ENCODE data around the gene MAN1A1.

The MAN1A1 gene

DNA sequence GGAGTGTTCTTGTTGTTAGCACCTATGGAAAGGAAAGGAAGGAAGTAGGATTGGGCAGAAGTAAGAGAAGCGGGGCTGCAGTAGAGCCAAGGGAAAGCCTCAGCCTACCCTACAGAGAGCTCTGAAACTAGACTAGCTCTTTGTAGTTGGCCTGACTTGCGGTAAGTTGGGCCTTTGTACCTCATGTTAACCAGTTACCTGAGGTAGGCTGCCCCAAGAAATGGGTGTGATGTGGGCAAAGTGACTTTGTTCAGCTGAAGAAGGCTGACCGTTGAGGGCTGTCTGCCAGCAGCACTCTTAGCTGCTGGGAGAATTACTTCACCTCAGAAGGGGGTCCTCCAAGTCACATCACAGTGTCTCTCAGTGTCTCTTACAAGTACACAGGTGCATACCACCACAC lies 216.2 kb downstream of the MAN1A1 start:
- DNase-seq = no peak

DNA sequence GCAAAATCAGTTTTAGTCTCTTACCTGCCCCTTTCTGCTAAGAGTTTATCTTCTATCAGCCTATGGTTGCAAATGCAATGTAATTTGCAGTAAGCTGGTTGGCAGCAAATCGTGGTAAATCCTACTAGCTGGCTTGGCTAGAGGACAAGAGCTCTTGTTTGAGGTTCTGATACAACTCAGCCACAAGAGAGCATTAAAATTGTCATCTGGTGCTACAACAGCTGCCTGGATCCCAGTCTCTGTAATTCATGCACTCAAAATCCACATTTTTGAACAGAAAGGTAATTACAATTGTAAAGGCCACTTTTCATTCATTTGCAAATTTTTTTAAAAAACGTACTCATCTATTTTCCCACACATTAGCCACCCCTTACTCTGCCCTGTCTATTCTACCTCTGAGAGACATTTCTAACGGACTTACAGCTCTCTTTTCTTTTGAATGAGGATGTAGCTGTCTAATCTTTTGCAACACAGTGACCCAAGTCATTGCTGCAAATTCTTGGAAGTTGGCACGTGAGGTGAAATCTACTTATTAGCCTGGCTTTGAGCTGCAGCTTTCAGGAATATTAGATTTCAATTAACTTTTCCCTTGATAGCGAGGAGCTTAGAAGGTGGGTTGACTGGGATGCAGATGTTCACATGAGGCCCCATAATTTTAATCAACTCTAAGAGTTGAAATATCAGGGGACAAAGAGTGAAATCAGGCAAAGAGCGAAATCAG lies 217.1 kb downstream of the MAN1A1 start:
- no peak for DNase-seq

DNA sequence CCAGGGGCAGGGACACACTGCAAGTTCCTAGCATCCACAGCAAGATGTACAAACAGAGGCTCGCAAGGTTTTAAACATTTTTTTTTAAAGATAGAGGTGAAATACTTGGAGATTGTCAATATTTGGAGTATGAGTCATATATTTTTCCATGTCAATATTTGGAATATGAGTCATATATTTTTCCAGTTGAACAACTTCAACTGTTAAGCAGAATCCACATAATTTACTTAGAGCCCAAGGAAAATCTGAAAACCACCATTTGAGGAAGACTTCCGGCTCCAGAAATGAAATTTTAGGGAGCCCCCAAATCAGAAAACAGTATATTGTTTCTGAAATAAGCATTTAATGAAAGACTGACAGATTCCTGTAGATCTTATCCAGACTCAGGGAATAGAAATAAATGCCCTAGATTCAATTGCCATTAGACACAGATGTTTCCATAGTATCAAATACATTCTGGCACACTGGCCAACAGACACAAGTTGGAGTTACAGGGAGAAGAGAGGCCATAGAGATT lies 219.5 kb downstream of the MAN1A1 start:
- DNase-seq = no peak

DNA sequence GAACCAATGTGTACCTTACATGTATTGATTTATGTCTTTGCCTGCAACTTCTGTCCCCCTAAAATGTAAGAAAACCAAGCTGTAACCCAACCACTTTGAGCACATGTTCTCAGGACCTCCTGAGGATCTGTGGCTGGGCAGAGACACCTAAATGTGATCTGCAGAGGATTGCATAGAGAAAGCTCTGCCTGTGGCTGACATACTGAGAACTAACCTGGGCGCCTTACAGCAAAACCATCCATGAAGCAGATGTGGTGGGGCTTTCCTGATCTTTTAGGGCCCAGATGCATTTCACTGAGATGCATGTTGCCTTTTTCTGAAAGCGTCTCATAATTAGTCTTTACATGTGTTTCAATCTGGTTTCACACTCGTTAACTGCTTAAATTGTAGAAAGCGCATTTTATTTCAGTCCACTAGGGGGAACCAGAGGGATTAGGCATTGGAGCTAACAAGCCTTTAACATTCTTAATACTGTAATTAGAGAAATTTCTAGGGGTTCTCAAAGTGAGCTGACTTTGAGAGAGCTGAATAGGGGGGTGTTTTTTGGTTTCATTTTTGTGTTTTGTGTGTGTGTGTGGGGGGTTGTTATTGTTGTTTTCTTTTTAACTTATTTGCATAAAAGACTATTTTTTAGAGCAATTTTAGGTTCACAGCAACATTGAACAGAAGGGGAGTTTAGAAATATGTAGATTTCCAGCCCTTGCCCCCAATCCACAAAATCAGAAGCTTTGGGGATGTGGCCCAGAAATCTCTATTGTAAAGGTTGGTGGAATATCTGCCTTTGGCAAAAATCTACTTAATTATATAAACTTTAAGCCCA lies 220.2 kb downstream of the MAN1A1 start:
- DNase-seq = no peak

DNA sequence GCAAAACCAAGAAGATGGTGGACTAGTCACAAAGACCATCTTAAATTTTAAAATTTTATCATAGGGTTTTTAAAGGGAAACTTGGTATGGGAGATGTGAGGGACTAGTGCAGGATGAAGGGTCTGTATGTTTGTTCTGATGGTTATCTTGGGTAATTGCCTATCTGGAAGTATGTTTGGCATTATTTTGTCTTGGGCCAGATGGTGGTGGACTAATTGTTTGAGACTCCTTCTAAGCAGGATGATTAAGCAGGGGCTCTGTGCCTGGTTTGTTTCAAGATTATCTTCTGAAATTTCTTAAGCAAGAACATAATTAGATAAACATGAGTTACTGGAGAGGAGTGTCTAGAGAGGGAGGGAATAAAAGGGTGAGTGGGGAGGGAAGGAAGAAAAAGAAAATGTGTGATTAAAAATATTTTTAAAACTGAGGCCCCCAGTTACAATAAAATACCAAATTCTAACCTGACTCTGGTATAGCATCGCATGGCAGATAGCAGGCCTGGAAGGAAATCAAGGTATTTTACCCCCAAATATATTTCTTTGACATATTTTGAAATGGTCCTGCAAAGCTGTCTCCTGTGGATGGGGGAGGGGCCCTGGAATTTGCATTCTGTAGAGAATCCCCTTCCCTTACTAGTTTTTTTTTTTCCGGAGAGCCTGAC lies 221.2 kb downstream of the MAN1A1 start:
- no peak for DNase-seq

DNA sequence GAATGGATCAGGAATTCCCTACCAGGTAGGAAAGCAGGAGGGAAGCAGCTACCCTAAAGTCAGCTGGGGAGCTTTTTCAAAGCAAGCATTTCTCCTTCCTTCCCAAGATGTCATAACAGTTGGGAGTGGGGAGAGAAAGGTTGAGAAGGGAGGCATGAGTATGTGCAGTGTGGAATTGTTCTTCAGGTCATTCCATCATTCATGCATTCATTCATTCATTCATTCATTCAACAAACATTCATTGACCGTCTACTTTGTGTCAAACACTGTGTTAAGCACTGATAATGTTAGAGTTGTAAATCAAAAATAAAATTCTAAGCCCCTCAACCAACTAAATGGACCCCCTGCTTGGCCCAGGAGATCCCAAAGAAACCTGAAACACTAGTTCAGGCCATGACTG lies 221.9 kb downstream of the MAN1A1 start:
- no peak for DNase-seq

Data from COR-L47 (cell line).